Stimulated activated naive CD8-positive, alpha-beta T cell treated with anti-CD3 and anti-CD28 coated beads, Interleukin-15, Interleukin-2, amounts not matched to agents 100 U/mL and 50 U/mL, for 24 hours (primary cell): ENCODE results near the gene TGFB1.

ENCODE experiments used
- ATAC-seq: fragments of 150-1000 bp; cut with Tn5 transposase; one replicate; pipeline ENCODE4 v1.10.0; 2021
- DNase-seq: peaks from one replicate; pipeline ENCODE4 v3.0.0; 2021

The TGFB1 gene

GRCh38 chr19:41321204-41321599 is 32.5 kb downstream of the TGFB1 start:
- ATAC-seq (no peak), DNase-seq (no peak)

- ATAC-seq (no peak), DNase-seq (no peak)
Measured at GRCh38 chr19:41320568-41320967, 33.2 kb downstream of the TGFB1 start.

- ATAC-seq (no peak), DNase-seq (no peak)
Measured at GRCh38 chr19:41320185-41320518, 33.6 kb downstream of the TGFB1 start.

GRCh38 chr19:41319500-41320184 is 34.1 kb downstream of the TGFB1 start:
- DNase-seq (no peak), ATAC-seq (no peak)

GRCh38 chr19:41318696-41319499 is 34.8 kb downstream of the TGFB1 start:
- no peak for DNase-seq
- ATAC-seq = no peak

GRCh38 chr19:41316306-41316920 is 37.3 kb downstream of the TGFB1 start:
- no peak for DNase-seq
- ATAC-seq = no peak

GRCh38 chr19:41311613-41312012 is 42.1 kb downstream of the TGFB1 start:
- ATAC-seq (no peak), DNase-seq (no peak)

- no peak for ATAC-seq
- no peak for DNase-seq
Measured at GRCh38 chr19:41311072-41311471, 42.6 kb downstream of the TGFB1 start.

GRCh38 chr19:41310033-41310831 is 43.5 kb downstream of the TGFB1 start, which contains the start of gene CCDC97:
CCDC97 (plus strand) TSS chr19:41310172; CDS start chr19:41310311, 139 bp downstream.
- ATAC-seq = peak; percentile 68

GRCh38 chr19:41309180-41310032 is 44.3 kb downstream of the TGFB1 start:
- no peak for DNase-seq
- ATAC-seq = peak; percentile 3

More at GRCh38 chr19:41310033-41310831, 43.5 kb downstream of the TGFB1 start, which contains the start of gene CCDC97:
- peak; percentile 91 for DNase-seq

- peak; percentile 53 for ATAC-seq
- DNase-seq = peak; percentile 95
Measured at GRCh38 chr19:41308450-41309179, 45.1 kb downstream of the TGFB1 start.

GRCh38 chr19:41307954-41308449 is 45.7 kb downstream of the TGFB1 start:
- DNase-seq = no peak
- ATAC-seq = no peak

- ATAC-seq (no peak), DNase-seq (no peak)
Measured at GRCh38 chr19:41307090-41307875, 46.4 kb downstream of the TGFB1 start.

GRCh38 chr19:41305927-41306793 is 47.6 kb downstream of the TGFB1 start:
- no peak for ATAC-seq
- no peak for DNase-seq

GRCh38 chr19:41304706-41305483 is 48.8 kb downstream of the TGFB1 start:
- DNase-seq = no peak
- no peak for ATAC-seq

- DNase-seq (no peak), ATAC-seq (no peak)
Measured at GRCh38 chr19:41303954-41304353, 49.8 kb downstream of the TGFB1 start.

GRCh38 chr19:41302624-41303351 is 50.9 kb downstream of the TGFB1 start:
- ATAC-seq (peak; percentile 79), DNase-seq (peak; percentile 79)
